H9 (cell line): ENCODE measurements around the gene PELI2. TPM values are rescaled to one million over a fixed set of nuclear protein-coding genes. Genes with fewer than 3 reads are reported as not detected.

Source experiments
- DNase-seq: peaks from one replicate; pipeline ENCODE4 v3.0.0-alpha.2; 2017
- H2AFZ ChIP-seq: one replicate; pipeline ENCODE4 v1.6.1; 2013; ENCODE audit warnings: mild to moderate bottlenecking, low read length, control low read depth, moderate library complexity
- H2AK5ac ChIP-seq: 2 replicates; pipeline ENCODE4 v1.6.1; 2013; ENCODE audit warnings: low read length, control low read depth, mixed read lengths; ENCODE audit not compliant: insufficient read length
- H2BK120ac ChIP-seq: one replicate; pipeline ENCODE4 v1.6.1; 2013; ENCODE audit warnings: low read depth, mild to moderate bottlenecking, low read length, control low read depth, inconsistent platforms; ENCODE audit not compliant: poor library complexity, severe bottlenecking
- H2BK12ac ChIP-seq: 2 replicates; pipeline ENCODE4 v1.6.1; 2013; ENCODE audit warnings: low read length, control low read depth, mixed read lengths, low read depth; ENCODE audit not compliant: insufficient read length
- H2BK15ac ChIP-seq: 2 replicates; pipeline ENCODE4 v1.6.1; 2013; ENCODE audit warnings: low read depth, low read length, control low read depth
- H2BK20ac ChIP-seq: one replicate; pipeline ENCODE4 v1.6.1; 2013; ENCODE audit warnings: low read depth, mild to moderate bottlenecking, low read length, control low read depth, inconsistent platforms; ENCODE audit not compliant: poor library complexity, severe bottlenecking
- H2BK5ac ChIP-seq: 2 replicates; pipeline ENCODE4 v1.6.1; 2013; ENCODE audit warnings: low read length, control low read depth, mixed read lengths; ENCODE audit not compliant: insufficient read length
- H3K14ac ChIP-seq: 2 replicates; pipeline ENCODE4 v1.6.1; 2013; ENCODE audit warnings: low read length, control low read depth; ENCODE audit not compliant: insufficient read depth
- H3K18ac ChIP-seq: 2 replicates; pipeline ENCODE4 v1.6.1; 2013; ENCODE audit warnings: low read depth, mild to moderate bottlenecking, mixed read lengths, low read length, control low read depth; ENCODE audit not compliant: insufficient read length
- H3K23ac ChIP-seq: 2 replicates; pipeline ENCODE4 v1.6.1; 2013; ENCODE audit warnings: low read length, control low read depth, mixed read lengths, low read depth; ENCODE audit not compliant: insufficient read length
- H3K23me2 ChIP-seq: 2 replicates; pipeline ENCODE4 v1.6.1; 2013; ENCODE audit warnings: low read depth, mild to moderate bottlenecking, mixed read lengths, low read length, control low read depth; ENCODE audit not compliant: insufficient read length, poor library complexity, severe bottlenecking
- H3K27ac ChIP-seq: 2 replicates; pipeline ENCODE4 v1.5.1; 2013; ENCODE audit warnings: low read length, control low read depth, mixed read lengths, low read depth; ENCODE audit not compliant: insufficient read length
- H3K27me3 ChIP-seq: 2 replicates; pipeline ENCODE4 v1.6.1; 2013; ENCODE audit warnings: low read length, control low read depth, inconsistent platforms; ENCODE audit not compliant: insufficient read depth
- H3K4ac ChIP-seq: 2 replicates; pipeline ENCODE4 v1.6.1; 2013; ENCODE audit warnings: low read depth, mild to moderate bottlenecking, control low read depth, inconsistent platforms, low read length, moderate library complexity
- H3K4me1 ChIP-seq: 2 replicates; pipeline ENCODE4 v1.6.1; 2013; ENCODE audit warnings: low read length, control low read depth, inconsistent platforms; ENCODE audit not compliant: insufficient read depth
- H3K4me2 ChIP-seq: 2 replicates; pipeline ENCODE4 v1.6.1; 2013; ENCODE audit warnings: low read length, control low read depth, mixed read lengths; ENCODE audit not compliant: insufficient read length, insufficient read depth
- H3K56ac ChIP-seq: 2 replicates; pipeline ENCODE4 v1.6.1; 2013; ENCODE audit warnings: low read depth, mild to moderate bottlenecking, mixed read lengths, low read length, control low read depth; ENCODE audit not compliant: insufficient read length
- H3K79me1 ChIP-seq: 2 replicates; pipeline ENCODE4 v1.6.1; 2013; ENCODE audit warnings: low read depth, mild to moderate bottlenecking, moderate library complexity, low read length, control low read depth, inconsistent platforms; ENCODE audit not compliant: insufficient read depth, poor library complexity, severe bottlenecking
- H3K79me2 ChIP-seq: 2 replicates; pipeline ENCODE4 v1.6.1; 2013; ENCODE audit warnings: low read length, control low read depth, inconsistent platforms; ENCODE audit not compliant: insufficient read depth
- H3K9ac ChIP-seq: 2 replicates; pipeline ENCODE4 v1.6.1; 2013; ENCODE audit warnings: low read length, control low read depth, mixed read lengths; ENCODE audit not compliant: insufficient read length; ENCODE audit errors: extremely low read depth
- H3K9me3 ChIP-seq: one replicate; pipeline ENCODE4 v1.6.1; 2013; ENCODE audit warnings: low read depth, low read length, inconsistent platforms; ENCODE audit not compliant: control insufficient read depth
- H3T11ph ChIP-seq: one replicate; pipeline ENCODE4 v1.6.1; 2013; ENCODE audit warnings: mild to moderate bottlenecking, low read length, control low read depth, inconsistent platforms
- H4K20me1 ChIP-seq: one replicate; pipeline ENCODE4 v1.6.1; 2013; ENCODE audit not compliant: control insufficient read depth, insufficient read length, insufficient read depth
- H4K5ac ChIP-seq: 2 replicates; pipeline ENCODE4 v1.6.1; 2013; ENCODE audit warnings: low read depth, mild to moderate bottlenecking, mixed read lengths, low read length, control low read depth; ENCODE audit not compliant: insufficient read length
- H4K8ac ChIP-seq: replicated peaks from 2 replicates; pipeline ENCODE4 v1.6.1; 2013; ENCODE audit warnings: low read length, control low read depth, mixed read lengths, low read depth; ENCODE audit not compliant: insufficient read length
- H4K91ac ChIP-seq: 2 replicates; pipeline ENCODE4 v1.6.1; 2013; ENCODE audit warnings: low read depth, mild to moderate bottlenecking, moderate library complexity, mixed read lengths, low read length, control low read depth; ENCODE audit not compliant: insufficient read length
- H3K27ac Mint-ChIP-seq, 3 experiments: 2 replicates in 2 of 3; 3 replicates in 1 of 3; pipeline ENCODE4 v1.8.0; 2020 to 2021; ENCODE audit warnings: mixed read lengths in 3 of 3, mild to moderate bottlenecking in 1 of 3, moderate library complexity in 1 of 3
- H3K27me3 Mint-ChIP-seq: 2 replicates; pipeline ENCODE4 v1.8.0; 2021; ENCODE audit warnings: low read depth, mild to moderate bottlenecking, moderate library complexity, mixed read lengths
- H3K36me3 Mint-ChIP-seq, 3 experiments: 2 replicates in 2 of 3; 3 replicates in 1 of 3; pipeline ENCODE4 v1.8.0; 2020 to 2021; ENCODE audit warnings: low read depth in 3 of 3, mixed read lengths in 3 of 3; ENCODE audit not compliant: insufficient read depth in 1 of 3
- H3K4me1 Mint-ChIP-seq, 2 experiments: 2 replicates each; pipeline ENCODE4 v1.8.0; 2020; ENCODE audit warnings: mixed read lengths in 2 of 2
- H3K4me3 Mint-ChIP-seq, 2 experiments: 2 replicates in 1 of 2; 3 replicates in 1 of 2; pipeline ENCODE4 v1.8.0; 2020 to 2021; ENCODE audit warnings: mild to moderate bottlenecking in 2 of 2, mixed read lengths in 2 of 2, moderate library complexity in 1 of 2
- H3K9me3 Mint-ChIP-seq, 2 experiments: 2 replicates in 1 of 2; 3 replicates in 1 of 2; pipeline ENCODE4 v1.8.0; 2020; ENCODE audit warnings: mild to moderate bottlenecking in 2 of 2, mixed read lengths in 2 of 2, moderate library complexity in 1 of 2
- WGBS: extraction: QIAGEN DNeasy Blood & Tissue Kit; methylation state at CpG from one replicate; pipeline ENCODE4 v1.1.7; 2013; ENCODE audit warnings: missing lambda C conversion rate, low lambda C conversion rate, mixed read lengths; ENCODE audit not compliant: insufficient read length; ENCODE audit errors: extremely low coverage; 5-methylcytosine and 5-hydroxymethylcytosine counted together
- total RNA-seq: library from RNA; stranded (reverse); gene quantifications from 2 replicates; pipeline ENCODE4 v1.2.1, GENCODE V29; 2021
- TF ChIP-seq, protein P1 (sequence below): fragments of 200-600 bp; sonication (generic); conservative IDR thresholded peaks from 3 replicates; pipeline ENCODE4 v1.8.0; 2021; ENCODE audit warnings: antibody characterized with exemption, mild to moderate bottlenecking

PELI2 gene
- total RNA-seq, 1 experiment from 2014 or later, result 18.0 TPM

DNA sequence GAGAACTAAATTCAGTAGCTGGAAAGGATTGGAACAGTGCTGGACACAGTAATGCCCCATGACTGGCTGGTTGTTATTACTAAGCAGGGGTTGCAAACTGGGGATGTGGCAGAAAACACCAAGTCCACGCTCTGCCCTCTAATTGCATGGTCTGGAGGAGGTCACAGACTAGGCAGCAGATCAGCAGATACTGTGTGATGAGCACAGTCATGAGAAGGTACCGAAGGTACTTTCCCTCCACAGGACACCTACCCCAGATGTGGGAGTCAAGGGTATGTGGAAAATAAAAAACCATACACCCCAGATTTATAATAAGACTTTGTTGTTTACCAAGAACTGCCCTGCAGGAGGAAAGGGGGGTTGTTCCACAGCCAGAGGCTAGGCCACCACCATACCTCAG lies 175.3 kb downstream of the PELI2 start:
- H3K27me3 ChIP-seq, result no peaks in the 10 kb centered on the region
- H3K14ac ChIP-seq, result no peak overlapping the region
- H3K4me2 ChIP-seq, result no peak overlapping the region
- no peak overlapping the region for H3K27ac ChIP-seq
- no peak overlapping the region for H3K18ac ChIP-seq
- no peaks in the 10 kb centered on the region for H3K9me3 ChIP-seq
- H3K4me1 ChIP-seq, result no peaks in the 10 kb centered on the region
- no peaks in the 10 kb centered on the region for H4K20me1 ChIP-seq
- no peak overlapping the region for H4K8ac ChIP-seq
- H3K23me2 ChIP-seq, result no peaks in the 10 kb centered on the region
- H4K91ac ChIP-seq, result no peak overlapping the region
- H3K36me3 Mint-ChIP-seq, result peaks cover 0 to 5% (median 4%) of the 10 kb centered on the region in 3 experiments; a peak in 4 of 7 replicates
- H2BK15ac ChIP-seq, result no peak overlapping the region
- no peak overlapping the region for H2BK12ac ChIP-seq
- H3K4me3 Mint-ChIP-seq, result no peak overlapping the region
- no peaks in the 10 kb centered on the region for H3K4me1 Mint-ChIP-seq
- DNase-seq, result no peak
- no peaks in the 10 kb centered on the region for H3K27me3 Mint-ChIP-seq
- TF ChIP-seq, protein P1, sequence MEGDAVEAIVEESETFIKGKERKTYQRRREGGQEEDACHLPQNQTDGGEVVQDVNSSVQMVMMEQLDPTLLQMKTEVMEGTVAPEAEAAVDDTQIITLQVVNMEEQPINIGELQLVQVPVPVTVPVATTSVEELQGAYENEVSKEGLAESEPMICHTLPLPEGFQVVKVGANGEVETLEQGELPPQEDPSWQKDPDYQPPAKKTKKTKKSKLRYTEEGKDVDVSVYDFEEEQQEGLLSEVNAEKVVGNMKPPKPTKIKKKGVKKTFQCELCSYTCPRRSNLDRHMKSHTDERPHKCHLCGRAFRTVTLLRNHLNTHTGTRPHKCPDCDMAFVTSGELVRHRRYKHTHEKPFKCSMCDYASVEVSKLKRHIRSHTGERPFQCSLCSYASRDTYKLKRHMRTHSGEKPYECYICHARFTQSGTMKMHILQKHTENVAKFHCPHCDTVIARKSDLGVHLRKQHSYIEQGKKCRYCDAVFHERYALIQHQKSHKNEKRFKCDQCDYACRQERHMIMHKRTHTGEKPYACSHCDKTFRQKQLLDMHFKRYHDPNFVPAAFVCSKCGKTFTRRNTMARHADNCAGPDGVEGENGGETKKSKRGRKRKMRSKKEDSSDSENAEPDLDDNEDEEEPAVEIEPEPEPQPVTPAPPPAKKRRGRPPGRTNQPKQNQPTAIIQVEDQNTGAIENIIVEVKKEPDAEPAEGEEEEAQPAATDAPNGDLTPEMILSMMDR, result no peak
- no peaks in the 10 kb centered on the region for H3K9me3 Mint-ChIP-seq
- H2BK5ac ChIP-seq, result no peak overlapping the region
- no peak overlapping the region for H3K56ac ChIP-seq
- WGBS, result no CpG with 5 or more reads among the region's 2 CpGs
- H3T11ph ChIP-seq, result no peak overlapping the region
- H3K79me2 ChIP-seq, result no peaks in the 10 kb centered on the region
- H3K27ac Mint-ChIP-seq, result peak overlapping the region in 1 of 3 experiments; percentile 89; a peak in 1 of 7 replicates
- H3K9ac ChIP-seq, result no peak overlapping the region
- no peaks in the 10 kb centered on the region for H3K79me1 ChIP-seq
- H2BK120ac ChIP-seq, result no peak overlapping the region
- no peak overlapping the region for H3K4ac ChIP-seq
- H4K5ac ChIP-seq, result no peak overlapping the region
- H2AFZ ChIP-seq, result no peak overlapping the region
- H3K23ac ChIP-seq, result no peak overlapping the region
- H2BK20ac ChIP-seq, result no peak overlapping the region
- H2AK5ac ChIP-seq, result no peak overlapping the region
